Measurements from ENCODE around the gene ANGPTL2. TPM values are rescaled to one million over a fixed set of nuclear protein-coding genes. Genes with fewer than 3 reads are reported as not detected.

ANGPTL2 gene
- total and polyA plus RNA-seq, 2 experiments from 2014 or later: 18.0 to 25.6 TPM

DNA sequence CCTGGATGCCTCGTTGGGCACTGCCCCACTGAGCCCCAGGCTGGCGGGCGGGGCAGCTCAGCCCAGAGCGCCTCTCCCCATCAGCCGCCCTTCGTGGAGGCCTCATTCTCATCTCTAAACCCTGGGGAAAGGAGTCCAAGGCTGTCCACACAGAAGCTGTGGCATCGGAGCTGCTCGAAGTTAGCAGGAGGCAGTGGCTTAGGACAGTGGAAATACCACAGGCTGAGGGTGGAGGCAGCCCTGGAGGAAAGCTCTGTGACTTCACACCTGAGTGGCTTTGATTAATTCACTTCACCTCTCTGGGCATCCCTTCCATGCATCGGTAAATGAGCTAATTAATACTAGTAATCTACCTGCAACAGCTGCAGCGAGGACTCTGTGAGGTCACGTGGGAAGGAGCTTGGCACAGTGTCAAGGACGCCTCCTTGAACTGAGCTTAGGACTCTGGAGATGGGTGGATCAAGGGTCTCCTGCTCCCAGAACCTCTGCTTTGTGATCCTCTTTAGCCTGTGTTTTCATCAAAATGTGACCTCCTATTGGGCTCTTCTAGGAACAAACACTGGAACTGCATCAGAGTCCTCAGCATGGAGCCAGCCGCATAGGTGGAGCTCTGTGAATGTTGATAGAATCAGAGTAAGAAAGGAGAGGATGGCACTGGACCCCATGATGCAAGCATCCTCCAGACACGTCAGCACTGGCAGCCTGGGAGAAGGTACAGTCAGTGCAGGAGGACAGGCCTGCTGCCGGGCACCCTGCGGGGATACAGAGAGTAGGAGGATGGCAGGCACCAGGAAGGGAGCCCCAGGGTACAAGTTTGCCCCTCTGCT is 842 bp upstream of the ANGPTL2 start:
- no peak for DNase-seq (ENCODE audit: low spot score)
- H4K20me1 ChIP-seq (ENCODE audit: insufficient read depth, poor library complexity, severe bottlenecking): peaks cover 2% of the 10 kb centered on the region
- H3K27me3 ChIP-seq: no peaks in the 10 kb centered on the region
- TF ChIP-seq EZH2phosphoT487 (IDR thresholded peaks at IDR 0.05; ENCODE audit: low read depth, severe bottlenecking, unreplicated experiment): no peak
- no peak for TF ChIP-seq EZH2 (IDR thresholded peaks at IDR 0.05; ENCODE audit: borderline replicate concordance)
- TF ChIP-seq, protein P1, sequence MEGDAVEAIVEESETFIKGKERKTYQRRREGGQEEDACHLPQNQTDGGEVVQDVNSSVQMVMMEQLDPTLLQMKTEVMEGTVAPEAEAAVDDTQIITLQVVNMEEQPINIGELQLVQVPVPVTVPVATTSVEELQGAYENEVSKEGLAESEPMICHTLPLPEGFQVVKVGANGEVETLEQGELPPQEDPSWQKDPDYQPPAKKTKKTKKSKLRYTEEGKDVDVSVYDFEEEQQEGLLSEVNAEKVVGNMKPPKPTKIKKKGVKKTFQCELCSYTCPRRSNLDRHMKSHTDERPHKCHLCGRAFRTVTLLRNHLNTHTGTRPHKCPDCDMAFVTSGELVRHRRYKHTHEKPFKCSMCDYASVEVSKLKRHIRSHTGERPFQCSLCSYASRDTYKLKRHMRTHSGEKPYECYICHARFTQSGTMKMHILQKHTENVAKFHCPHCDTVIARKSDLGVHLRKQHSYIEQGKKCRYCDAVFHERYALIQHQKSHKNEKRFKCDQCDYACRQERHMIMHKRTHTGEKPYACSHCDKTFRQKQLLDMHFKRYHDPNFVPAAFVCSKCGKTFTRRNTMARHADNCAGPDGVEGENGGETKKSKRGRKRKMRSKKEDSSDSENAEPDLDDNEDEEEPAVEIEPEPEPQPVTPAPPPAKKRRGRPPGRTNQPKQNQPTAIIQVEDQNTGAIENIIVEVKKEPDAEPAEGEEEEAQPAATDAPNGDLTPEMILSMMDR (IDR thresholded peaks at IDR 0.05; ENCODE audit: poor library complexity): no peak
- no peaks in the 10 kb centered on the region for H3K9me3 ChIP-seq (ENCODE audit: low read depth)
- H3K9me2 ChIP-seq (replicated peaks; ENCODE audit: insufficient read depth): no peaks in the 10 kb centered on the region
- WGBS (ENCODE audit: low lambda C conversion rate, missing lambda C conversion rate): 46% methylated on average over 16 of the region's 16 CpGs
- H3K4me2 ChIP-seq: peak overlapping the region; percentile 80
- H2AFZ ChIP-seq: no peak overlapping the region
- H3K27ac ChIP-seq: peak overlapping the region; percentile 88
- H3K4me3 ChIP-seq: no peak overlapping the region
- no peaks in the 10 kb centered on the region for H3K36me3 ChIP-seq (replicated peaks; ENCODE audit: insufficient read depth, low read depth)
- H3K4me1 ChIP-seq (ENCODE audit: insufficient read depth): peaks cover 12% of the 10 kb centered on the region
- H3K79me2 ChIP-seq: peaks cover 21% of the 10 kb centered on the region

DNA sequence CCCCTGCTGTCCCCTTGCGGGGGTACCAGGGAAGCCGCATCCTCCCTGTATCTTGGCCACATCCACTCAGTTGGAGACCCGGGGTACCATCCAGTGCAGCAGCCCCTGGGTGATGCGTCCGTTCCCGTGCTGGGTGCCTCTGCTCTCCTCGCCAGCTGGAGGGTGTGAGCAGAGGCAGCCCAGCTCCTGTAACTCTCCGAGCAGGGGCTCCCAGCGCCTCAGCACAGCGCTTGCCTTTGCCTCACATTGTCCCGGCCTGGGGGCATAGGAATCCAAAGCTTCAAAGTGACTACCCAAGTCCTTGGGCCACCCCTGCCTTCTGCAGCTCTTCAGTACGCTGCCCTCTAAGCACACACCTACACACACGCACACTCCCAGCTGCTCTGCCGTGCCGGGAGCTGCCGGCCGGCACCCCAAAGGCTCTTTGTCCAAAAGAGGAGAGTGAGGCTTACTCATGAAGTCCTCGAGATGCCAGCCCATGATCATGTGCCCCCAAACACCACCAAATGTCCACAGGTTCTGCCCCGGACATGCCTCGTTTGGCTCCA is 733 bp downstream of the ANGPTL2 start:
- no peaks in the 10 kb centered on the region for H3K27me3 ChIP-seq
- no peak overlapping the region for H2AFZ ChIP-seq
- H3K4me2 ChIP-seq: peak overlapping the region; percentile 80
- peaks cover 12% of the 10 kb centered on the region for H3K4me1 ChIP-seq (ENCODE audit: insufficient read depth)
- no peaks in the 10 kb centered on the region for H3K9me3 ChIP-seq (ENCODE audit: low read depth)
- DNase-seq (ENCODE audit: low spot score): peak; percentile 40
- TF ChIP-seq EZH2 (IDR thresholded peaks at IDR 0.05; ENCODE audit: borderline replicate concordance) (no peak), EZH2phosphoT487 (IDR thresholded peaks at IDR 0.05; ENCODE audit: low read depth, severe bottlenecking, unreplicated experiment) (no peak)
- TF ChIP-seq, protein P1 (IDR thresholded peaks at IDR 0.05; ENCODE audit: poor library complexity): no peak
- peak overlapping the region; percentile 53 for H3K4me3 ChIP-seq
- 28% methylated on average over 20 of the region's 20 CpGs for WGBS (ENCODE audit: low lambda C conversion rate, missing lambda C conversion rate)
- H3K79me2 ChIP-seq: peaks cover 21% of the 10 kb centered on the region
- peaks cover 2% of the 10 kb centered on the region for H4K20me1 ChIP-seq (ENCODE audit: insufficient read depth, poor library complexity, severe bottlenecking)
- peak overlapping the region; percentile 93 for H3K27ac ChIP-seq
- H3K9me2 ChIP-seq (replicated peaks; ENCODE audit: insufficient read depth): no peaks in the 10 kb centered on the region
- H3K36me3 ChIP-seq (replicated peaks; ENCODE audit: insufficient read depth, low read depth): no peaks in the 10 kb centered on the region

DNA sequence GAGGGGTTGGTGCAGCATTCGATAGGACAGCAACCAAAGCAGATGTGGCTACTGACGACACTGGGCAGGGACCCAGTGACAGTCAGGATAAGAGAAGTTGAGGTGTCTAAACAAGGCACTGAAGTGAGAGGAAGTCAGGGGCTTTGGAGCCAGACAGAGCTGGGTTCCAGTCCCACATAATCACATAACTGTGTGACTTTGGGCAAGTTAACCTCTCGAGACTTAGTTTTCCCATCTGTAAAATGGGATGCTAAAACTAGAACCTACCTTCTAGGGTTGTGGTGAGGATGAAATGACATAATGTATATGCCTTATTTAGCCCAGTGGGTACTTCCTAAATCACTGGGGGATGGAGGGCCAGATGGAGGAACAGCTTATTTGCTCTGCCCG is 3.1 kb downstream of the ANGPTL2 start:
- Histone ChIP-seq H4K20me1 (ENCODE audit: insufficient read depth, poor library complexity, severe bottlenecking) (peaks cover 2% of the 10 kb centered on the region), H3K27ac (no peak overlapping the region), H3K4me3 (no peak overlapping the region), H3K4me2 (no peak overlapping the region), H3K4me1 (ENCODE audit: insufficient read depth) (peaks cover 12% of the 10 kb centered on the region), H3K79me2 (peaks cover 21% of the 10 kb centered on the region), H3K9me2 (replicated peaks; ENCODE audit: insufficient read depth) (no peaks in the 10 kb centered on the region), H2AFZ (no peak overlapping the region), H3K27me3 (no peaks in the 10 kb centered on the region), H3K9me3 (ENCODE audit: low read depth) (no peaks in the 10 kb centered on the region), H3K36me3 (replicated peaks; ENCODE audit: insufficient read depth, low read depth) (no peaks in the 10 kb centered on the region)
- DNase-seq (ENCODE audit: low spot score): no peak
- WGBS (ENCODE audit: low lambda C conversion rate, missing lambda C conversion rate): 94% methylated on average over 4 of the region's 4 CpGs
- TF ChIP-seq EZH2 (IDR thresholded peaks at IDR 0.05; ENCODE audit: borderline replicate concordance): no peak
- TF ChIP-seq, protein P1 (IDR thresholded peaks at IDR 0.05; ENCODE audit: poor library complexity): no peak
- no peak for TF ChIP-seq EZH2phosphoT487 (IDR thresholded peaks at IDR 0.05; ENCODE audit: low read depth, severe bottlenecking, unreplicated experiment)
